K562 (cell line): ENCODE results near the gene MYADM. TPM values are rescaled to one million over a fixed set of nuclear protein-coding genes. Genes with fewer than 3 reads are reported as not detected.

Experiments used
- ESRRA ChIP-seq: fragments of 450-650 bp; IDR thresholded peaks from 2 replicates; pipeline ENCODE4 v1.6.1; 2014; ENCODE audit warnings: low read depth, mild to moderate bottlenecking, moderate library complexity, borderline replicate concordance
- HCFC1 ChIP-seq: IDR thresholded peaks from 2 replicates; pipeline ENCODE4 v1.6.1; 2012; ENCODE audit warnings: low read depth, low read length, improper control_type of control experiment
- KDM4B ChIP-seq, 2 experiments: fragments of 450-650 bp in 1 of 2; sonication (generic) in 1 of 2; IDR thresholded peaks; 2 replicates each; pipeline ENCODE4 v1.6.1; 2016 to 2017; ENCODE audit warnings: borderline replicate concordance in 2 of 2, antibody characterized with exemption in 1 of 2, low read depth in 1 of 2, mild to moderate bottlenecking in 1 of 2
- POLR2B ChIP-seq: fragments of 450-650 bp; IDR thresholded peaks from 2 replicates; pipeline ENCODE4 v1.6.1; 2018; ENCODE audit warnings: low read depth; ENCODE audit not compliant: partially characterized antibody
- POLR2H ChIP-seq: IDR thresholded peaks from 2 replicates; pipeline ENCODE4 v1.6.1; 2016; ENCODE audit warnings: missing genetic modification characterization, low read depth, mild to moderate bottlenecking, control low read depth, missing compliant biosample characterization, moderate library complexity
- SMAD1 ChIP-seq: fragments of 150-350 bp; IDR thresholded peaks from 2 replicates; pipeline ENCODE4 v1.6.1; 2014; ENCODE audit warnings: low read length, low read depth; ENCODE audit not compliant: partially characterized antibody
- SRSF3 ChIP-seq: fragments of 200-400 bp; formaldehyde crosslinking; IDR thresholded peaks from 2 replicates; pipeline ENCODE4 v1.6.1; 2016; ENCODE audit warnings: mild to moderate bottlenecking, low read length, moderate library complexity; ENCODE audit not compliant: insufficient read depth
- YY1 ChIP-seq, 3 experiments: IDR thresholded peaks; 2 replicates each; pipeline ENCODE4 v1.6.1; 2011; ENCODE audit warnings: low read length in 2 of 3, mild to moderate bottlenecking in 2 of 3, moderate library complexity in 2 of 3, borderline replicate concordance in 1 of 3, control low read depth in 1 of 3, low read depth in 1 of 3; ENCODE audit not compliant: insufficient read depth in 3 of 3, insufficient replicate concordance in 2 of 3, control insufficient read depth in 1 of 3, insufficient read length in 1 of 3; ENCODE audit errors: extremely low read depth in 1 of 3
- polyA plus RNA-seq, 8 experiments: library from polyadenylated mRNA; depleted of rRNA in 4 of 8; stranded (reverse) in 5 of 8; unstranded in 3 of 8; fragments of >200 nt; fragmentation: Nextera tagmentation in 2 of 8; fragmentation: Illumina TruSeq in 1 of 8; extraction: Ambion mirVana in 2 of 8; extraction: Trizol in 1 of 8; gene quantifications; 2 replicates each; pipeline versions ENCODE4 v1.2.1 to v1.2.3, GENCODE V29; 2011 to 2014; ENCODE audit warnings: inconsistent platforms in 1 of 8, missing spikeins in 1 of 8
- total RNA-seq, 7 experiments: library from RNA; depleted of rRNA in 6 of 7; stranded (reverse); fragments of >200 nt in 6 of 7; fragmentation: Illumina TruSeq in 2 of 7; extraction: Trizol in 2 of 7; gene quantifications; 2 replicates each; pipeline versions ENCODE4 v1.2.1 to v1.2.3, GENCODE V29; 2011 to 2021; ENCODE audit warnings: low replicate concordance in 1 of 7
- TF ChIP-seq, protein P1 (sequence below), 2 experiments: fragments of 450-650 bp in 1 of 2; sonication (generic) in 1 of 2; formaldehyde crosslinking in 1 of 2; IDR thresholded peaks; 2 replicates each; pipeline versions ENCODE4 v1.7.1 to v1.9.0; 2016 to 2022; ENCODE audit warnings: inconsistent platforms in 1 of 2, mild to moderate bottlenecking in 1 of 2, missing genetic modification reagents in 1 of 2
- TF ChIP-seq, protein P2 (sequence below): fragments of 450-650 bp; IDR thresholded peaks from 2 replicates; pipeline ENCODE4 v1.6.1; 2017; ENCODE audit warnings: antibody characterized with exemption, mild to moderate bottlenecking

MYADM gene
- total and polyA plus RNA-seq, 9 of the 15 experiments (the other 6 are each of a cell fraction or from before 2014, with no cell fraction given) = 4.5 to 70.3 (median 14.4) TPM

DNA sequence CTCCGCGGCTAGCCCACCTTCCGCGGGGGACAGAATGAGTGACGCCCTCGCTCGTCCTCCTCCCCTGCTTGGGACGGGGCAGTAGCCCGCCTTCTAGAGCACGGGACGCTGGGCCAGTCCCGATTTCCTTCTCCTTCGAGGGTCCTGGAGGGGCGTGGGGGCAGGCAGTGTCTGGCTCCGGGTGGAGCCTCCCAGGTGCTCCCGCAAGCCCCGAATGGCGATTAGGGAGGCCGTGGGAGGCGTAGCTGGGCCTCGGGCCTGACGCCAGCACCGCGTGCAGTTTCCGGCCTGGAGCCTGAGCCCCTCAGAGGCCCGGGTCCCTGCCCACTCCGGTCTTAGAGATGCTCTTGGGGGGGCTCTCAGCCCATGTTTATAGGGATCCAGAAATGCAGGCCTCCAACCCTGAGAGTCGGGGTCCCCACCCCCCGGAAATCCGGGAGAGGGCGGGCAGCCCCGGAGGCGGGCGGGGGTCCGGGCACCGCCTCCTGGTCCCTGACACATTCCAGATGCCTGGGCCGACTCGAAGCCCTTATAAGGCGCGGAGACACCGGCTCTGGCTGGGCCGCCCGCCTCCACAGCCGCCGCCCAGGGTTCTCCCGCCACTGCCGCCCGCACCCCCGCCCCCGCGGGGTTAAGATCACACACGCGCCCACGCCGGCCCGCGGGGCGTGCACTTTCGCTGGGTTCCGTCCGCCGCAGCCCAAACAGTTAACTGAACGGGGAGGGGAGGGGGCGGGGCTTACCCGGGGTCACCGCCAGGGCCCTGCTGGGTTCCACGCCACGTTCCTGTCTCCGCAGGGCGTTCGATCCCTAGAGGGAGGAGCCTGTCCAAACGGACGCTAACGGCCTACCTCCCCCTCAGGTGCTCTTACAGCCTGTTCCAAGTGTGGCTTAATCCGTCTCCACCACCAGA lies 1.5 kb downstream of the MYADM start (continued):
- TF ChIP-seq YY1 (IDR thresholded peaks at IDR 0.05; ENCODE audit: borderline replicate concordance in 1 of 3, control insufficient read depth in 1 of 3, extremely low read depth in 1 of 3, insufficient read depth in 3 of 3, insufficient read length in 1 of 3, insufficient replicate concordance in 2 of 3, low read depth in 1 of 3, low read length in 2 of 3) = peak in 2 of 3 experiments; percentile 23 to 32
- no peak for TF ChIP-seq SMAD1
- TF ChIP-seq, protein P1, sequence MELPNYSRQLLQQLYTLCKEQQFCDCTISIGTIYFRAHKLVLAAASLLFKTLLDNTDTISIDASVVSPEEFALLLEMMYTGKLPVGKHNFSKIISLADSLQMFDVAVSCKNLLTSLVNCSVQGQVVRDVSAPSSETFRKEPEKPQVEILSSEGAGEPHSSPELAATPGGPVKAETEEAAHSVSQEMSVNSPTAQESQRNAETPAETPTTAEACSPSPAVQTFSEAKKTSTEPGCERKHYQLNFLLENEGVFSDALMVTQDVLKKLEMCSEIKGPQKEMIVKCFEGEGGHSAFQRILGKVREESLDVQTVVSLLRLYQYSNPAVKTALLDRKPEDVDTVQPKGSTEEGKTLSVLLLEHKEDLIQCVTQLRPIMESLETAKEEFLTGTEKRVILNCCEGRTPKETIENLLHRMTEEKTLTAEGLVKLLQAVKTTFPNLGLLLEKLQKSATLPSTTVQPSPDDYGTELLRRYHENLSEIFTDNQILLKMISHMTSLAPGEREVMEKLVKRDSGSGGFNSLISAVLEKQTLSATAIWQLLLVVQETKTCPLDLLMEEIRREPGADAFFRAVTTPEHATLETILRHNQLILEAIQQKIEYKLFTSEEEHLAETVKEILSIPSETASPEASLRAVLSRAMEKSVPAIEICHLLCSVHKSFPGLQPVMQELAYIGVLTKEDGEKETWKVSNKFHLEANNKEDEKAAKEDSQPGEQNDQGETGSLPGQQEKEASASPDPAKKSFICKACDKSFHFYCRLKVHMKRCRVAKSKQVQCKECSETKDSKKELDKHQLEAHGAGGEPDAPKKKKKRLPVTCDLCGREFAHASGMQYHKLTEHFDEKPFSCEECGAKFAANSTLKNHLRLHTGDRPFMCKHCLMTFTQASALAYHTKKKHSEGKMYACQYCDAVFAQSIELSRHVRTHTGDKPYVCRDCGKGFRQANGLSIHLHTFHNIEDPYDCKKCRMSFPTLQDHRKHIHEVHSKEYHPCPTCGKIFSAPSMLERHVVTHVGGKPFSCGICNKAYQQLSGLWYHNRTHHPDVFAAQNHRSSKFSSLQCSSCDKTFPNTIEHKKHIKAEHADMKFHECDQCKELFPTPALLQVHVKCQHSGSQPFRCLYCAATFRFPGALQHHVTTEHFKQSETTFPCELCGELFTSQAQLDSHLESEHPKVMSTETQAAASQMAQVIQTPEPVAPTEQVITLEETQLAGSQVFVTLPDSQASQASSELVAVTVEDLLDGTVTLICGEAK (IDR thresholded peaks at IDR 0.05) = peak; percentile 57; the same call in 1 of the 2 replicates
- TF ChIP-seq, protein P1 (CRISPR knock-in tag; IDR thresholded peaks at IDR 0.05) = no peak
- peak; percentile 53 for TF ChIP-seq POLR2B
- TF ChIP-seq HCFC1 = peak; percentile 11; the same call in 1 of the 2 replicates
- TF ChIP-seq POLR2H (tag) = peak; percentile 27
- TF ChIP-seq, protein P2, sequence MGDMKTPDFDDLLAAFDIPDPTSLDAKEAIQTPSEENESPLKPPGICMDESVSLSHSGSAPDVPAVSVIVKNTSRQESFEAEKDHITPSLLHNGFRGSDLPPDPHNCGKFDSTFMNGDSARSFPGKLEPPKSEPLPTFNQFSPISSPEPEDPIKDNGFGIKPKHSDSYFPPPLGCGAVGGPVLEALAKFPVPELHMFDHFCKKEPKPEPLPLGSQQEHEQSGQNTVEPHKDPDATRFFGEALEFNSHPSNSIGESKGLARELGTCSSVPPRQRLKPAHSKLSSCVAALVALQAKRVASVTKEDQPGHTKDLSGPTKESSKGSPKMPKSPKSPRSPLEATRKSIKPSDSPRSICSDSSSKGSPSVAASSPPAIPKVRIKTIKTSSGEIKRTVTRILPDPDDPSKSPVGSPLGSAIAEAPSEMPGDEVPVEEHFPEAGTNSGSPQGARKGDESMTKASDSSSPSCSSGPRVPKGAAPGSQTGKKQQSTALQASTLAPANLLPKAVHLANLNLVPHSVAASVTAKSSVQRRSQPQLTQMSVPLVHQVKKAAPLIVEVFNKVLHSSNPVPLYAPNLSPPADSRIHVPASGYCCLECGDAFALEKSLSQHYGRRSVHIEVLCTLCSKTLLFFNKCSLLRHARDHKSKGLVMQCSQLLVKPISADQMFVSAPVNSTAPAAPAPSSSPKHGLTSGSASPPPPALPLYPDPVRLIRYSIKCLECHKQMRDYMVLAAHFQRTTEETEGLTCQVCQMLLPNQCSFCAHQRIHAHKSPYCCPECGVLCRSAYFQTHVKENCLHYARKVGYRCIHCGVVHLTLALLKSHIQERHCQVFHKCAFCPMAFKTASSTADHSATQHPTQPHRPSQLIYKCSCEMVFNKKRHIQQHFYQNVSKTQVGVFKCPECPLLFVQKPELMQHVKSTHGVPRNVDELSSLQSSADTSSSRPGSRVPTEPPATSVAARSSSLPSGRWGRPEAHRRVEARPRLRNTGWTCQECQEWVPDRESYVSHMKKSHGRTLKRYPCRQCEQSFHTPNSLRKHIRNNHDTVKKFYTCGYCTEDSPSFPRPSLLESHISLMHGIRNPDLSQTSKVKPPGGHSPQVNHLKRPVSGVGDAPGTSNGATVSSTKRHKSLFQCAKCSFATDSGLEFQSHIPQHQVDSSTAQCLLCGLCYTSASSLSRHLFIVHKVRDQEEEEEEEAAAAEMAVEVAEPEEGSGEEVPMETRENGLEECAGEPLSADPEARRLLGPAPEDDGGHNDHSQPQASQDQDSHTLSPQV = no peak
- no peak for TF ChIP-seq SRSF3
- TF ChIP-seq ESRRA = peak; percentile 34; the same call in 1 of the 2 replicates
- peak in 1 of 2 experiments; percentile 70; a peak in 1 of 4 replicates for TF ChIP-seq KDM4B (IDR thresholded peaks at IDR 0.05; ENCODE audit: borderline replicate concordance in 2 of 2, low read depth in 1 of 2)
